ENCODE data around the gene LCLAT1.

- TF ChIP-seq CTCF (IDR thresholded peaks at IDR 0.05; ENCODE audit: low read depth, low read length, poor library complexity, severe bottlenecking) (no peak), EZH2phosphoT487 (IDR thresholded peaks at IDR 0.05; ENCODE audit: borderline replicate concordance, low read length) (no peak)
These were observed 18.1 kb downstream of the LCLAT1 start for GRCh38 chr2:30465171-30465545.

All from DOHH2 (cell line).